CD4-positive, alpha-beta T cell treated with Interferon alpha-2 for 1 hour (primary cell): ENCODE results near the gene SH3RF1.

Source experiments
- DNase-seq, 2 donors: peaks; one replicate each; pipeline ENCODE4 v3.0.0-alpha.2; 2020 to 2022

The SH3RF1 gene

DNA sequence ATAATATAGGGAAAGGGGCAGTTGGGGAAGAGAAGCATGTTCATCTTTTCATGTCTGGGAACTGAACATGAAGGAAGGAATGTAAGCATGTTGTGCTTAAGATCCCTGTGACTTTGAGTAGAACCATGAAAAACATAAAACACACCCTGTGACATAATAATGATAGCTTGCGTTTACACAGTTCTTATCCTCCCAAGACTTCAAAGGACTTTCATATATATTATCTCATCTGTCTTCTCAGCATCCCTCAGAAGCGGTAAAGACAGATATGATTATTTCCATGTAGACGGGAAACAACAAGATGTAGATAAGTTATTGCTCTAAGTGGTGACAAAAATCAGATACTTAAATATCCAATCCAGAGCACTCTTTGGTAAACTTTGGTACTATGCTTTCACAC, 3.3 kb upstream of the SH3RF1 start:
- DNase-seq = no peak

- DNase-seq = no peak
Measured at GRCh38 chr4:169272265-169272886, 1.6 kb upstream of the SH3RF1 start.

GRCh38 chr4:169271692-169272007, 894 bp upstream of the SH3RF1 start:
- DNase-seq = no peak

GRCh38 chr4:169269916-169270809, 593 bp downstream of the SH3RF1 start:
- DNase-seq = no peak

- DNase-seq = no peak
Measured at GRCh38 chr4:169268951-169269760, 1.6 kb downstream of the SH3RF1 start.

DNA sequence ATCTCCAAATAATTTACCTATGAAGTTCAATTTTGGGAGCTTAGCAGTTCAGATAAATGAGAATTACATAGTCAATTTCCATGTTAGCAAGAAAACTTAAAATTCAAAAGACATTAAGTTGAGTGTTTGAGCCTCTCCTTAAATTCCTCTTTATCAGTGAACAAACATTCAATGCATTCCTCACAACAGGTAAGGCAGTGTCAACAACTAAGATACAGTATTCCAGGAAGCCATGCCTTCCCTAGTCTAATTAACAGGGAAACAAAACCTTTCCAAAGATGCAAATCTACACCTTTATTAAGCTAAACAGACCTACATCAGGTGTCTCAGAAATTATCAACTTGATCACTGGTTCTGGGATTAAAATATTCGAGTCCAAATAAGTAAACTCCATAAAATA, 3.7 kb downstream of the SH3RF1 start:
- DNase-seq = no peak

DNA sequence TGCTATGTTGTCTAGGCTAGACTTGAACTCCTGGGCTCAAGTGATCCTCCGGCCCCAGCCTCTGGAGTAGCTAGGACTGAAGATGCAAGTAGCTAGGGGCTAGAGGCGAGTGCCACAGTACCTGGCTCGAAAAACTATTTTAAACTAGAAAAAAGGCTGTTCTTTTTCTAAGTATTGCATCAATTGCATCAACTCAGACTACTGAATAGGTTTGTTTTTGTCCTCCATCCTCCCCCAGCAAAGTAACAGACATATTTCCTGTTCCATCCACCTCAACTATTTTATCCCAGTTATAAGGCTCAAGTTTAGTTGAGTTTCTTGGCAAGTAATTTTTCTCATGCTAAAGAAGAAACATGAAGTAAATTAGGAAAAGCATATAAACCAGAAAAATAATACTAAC, 4.1 kb downstream of the SH3RF1 start:
- DNase-seq = no peak

- DNase-seq = no peak
Measured at GRCh38 chr4:169266081-169266480, 4.7 kb downstream of the SH3RF1 start.

DNA sequence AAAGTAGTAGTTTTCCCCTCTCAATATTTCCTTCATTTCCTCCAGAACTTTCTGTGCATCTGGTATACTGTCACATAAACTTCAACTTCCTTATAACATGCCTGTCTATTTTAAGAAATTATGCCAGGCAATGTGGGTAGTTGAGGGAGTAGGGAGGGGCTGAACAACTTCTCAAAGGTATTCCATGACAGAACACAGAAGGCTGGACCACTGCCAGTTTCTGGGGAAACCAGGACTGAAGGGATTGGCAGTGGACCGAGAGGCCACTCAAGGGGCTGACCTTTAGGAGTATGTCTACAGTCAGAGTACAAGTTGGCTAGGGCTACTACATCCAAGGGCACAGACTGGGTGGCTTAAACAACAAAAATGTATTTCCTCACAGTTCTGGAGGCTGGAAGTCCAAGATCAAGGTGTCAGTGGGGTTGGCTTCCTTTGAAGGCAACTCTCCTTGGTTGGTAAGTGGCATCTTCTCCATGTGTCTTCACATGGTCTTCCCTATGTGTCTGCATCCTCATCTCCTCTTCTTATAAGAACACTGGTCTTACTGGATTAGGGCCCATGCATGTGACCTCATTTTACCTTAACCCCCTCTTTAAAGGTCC, 6.9 kb downstream of the SH3RF1 start:
- no peak for DNase-seq

DNA sequence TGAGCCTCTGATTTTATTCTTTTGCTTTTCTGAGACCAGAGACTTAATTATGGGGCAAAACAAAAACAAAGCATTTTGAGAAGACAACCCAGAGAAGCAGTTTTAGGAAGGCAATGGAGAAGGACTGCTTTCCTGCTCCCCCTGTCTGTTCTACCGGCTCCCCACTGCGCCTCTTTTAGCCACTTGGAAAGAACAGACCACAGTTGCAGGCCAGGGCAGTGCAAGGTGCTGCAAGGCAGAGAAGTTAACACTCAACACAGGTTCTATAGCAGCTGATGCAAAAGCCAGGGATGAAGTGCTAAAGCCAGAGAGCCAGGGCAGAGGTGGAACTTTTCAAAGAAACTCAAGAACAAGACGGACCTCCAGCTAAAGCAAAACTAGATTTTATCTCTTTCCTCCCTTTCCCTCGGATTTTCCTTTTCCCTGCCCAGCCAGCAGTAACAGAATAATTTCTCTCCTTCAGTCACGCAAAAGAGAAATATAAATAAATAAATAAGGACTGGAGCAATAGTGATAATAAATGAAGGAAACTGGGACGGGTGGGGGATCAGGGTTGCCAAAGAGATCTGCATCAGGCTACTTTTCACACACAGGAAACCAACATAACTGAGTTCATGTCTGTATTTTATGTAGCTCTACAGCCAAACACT, 10.4 kb downstream of the SH3RF1 start:
- no peak for DNase-seq

- no peak for DNase-seq
Measured at GRCh38 chr4:169259271-169259670, 11.5 kb downstream of the SH3RF1 start.

DNA sequence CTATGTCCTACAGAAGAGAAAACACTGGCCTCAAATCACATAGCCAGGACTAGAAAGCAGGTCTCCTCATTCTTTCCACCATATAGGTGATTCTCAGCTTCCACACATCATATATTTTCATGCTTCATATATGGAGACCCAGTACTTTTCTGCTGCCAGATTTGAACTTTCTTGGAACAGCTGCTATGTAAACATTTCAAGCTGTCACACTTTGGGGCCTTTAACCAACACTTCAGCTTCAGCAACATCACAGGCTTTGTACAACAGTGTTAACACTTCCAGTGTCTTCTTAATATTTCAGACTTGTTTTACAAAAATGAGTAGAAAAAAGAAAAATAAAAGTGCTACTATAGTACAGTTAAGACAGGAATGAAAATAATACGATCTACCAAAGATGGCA, 12.6 kb downstream of the SH3RF1 start:
- DNase-seq = no peak

GRCh38 chr4:169256856-169257761, 13.6 kb downstream of the SH3RF1 start:
- no peak for DNase-seq

DNA sequence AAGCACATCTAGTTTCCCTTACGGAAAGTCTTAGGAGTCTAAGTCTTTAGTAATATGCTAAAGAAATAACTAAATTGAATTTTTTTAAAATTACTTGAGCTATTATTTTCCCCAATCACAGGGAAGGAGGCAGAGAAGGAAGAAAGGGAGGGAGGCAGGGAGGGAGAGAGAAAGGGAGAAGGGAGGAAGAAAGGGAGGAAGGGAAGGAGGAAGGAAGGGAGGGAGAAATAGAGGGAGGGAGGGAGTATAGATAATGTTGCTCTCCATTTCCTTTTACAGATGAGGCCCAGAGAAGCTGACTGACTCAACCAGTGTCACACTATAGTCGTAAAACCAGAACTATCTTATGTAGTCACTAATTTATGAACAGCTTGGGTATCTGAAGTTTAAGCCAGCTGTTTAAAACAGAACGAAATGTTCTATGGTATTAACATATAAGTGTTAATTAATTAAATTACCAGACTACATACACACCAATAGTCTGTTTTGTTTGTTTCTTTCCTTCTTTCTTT, 14.6 kb downstream of the SH3RF1 start:
- DNase-seq = no peak

DNA sequence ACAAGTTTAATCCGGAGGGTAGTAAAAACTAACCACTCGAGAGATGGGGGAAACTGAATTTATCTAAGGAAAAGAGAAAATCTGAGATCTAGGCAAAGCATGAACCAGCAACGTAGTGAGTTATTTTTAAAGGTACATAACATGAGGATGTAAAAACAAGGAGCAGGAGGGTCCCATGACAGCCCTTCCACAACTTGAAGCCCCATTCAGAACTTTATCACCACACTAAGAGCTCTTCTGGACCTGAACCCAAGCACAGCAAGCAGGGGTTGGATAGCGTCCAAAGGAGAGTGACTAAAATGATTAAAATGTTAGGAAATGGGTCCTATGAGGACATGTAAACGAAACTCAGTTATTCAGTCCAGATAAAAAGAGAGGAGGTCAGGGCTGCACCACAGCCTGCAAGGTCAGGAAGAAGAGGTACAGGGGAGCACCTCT, 16.2 kb downstream of the SH3RF1 start:
- DNase-seq = no peak

DNA sequence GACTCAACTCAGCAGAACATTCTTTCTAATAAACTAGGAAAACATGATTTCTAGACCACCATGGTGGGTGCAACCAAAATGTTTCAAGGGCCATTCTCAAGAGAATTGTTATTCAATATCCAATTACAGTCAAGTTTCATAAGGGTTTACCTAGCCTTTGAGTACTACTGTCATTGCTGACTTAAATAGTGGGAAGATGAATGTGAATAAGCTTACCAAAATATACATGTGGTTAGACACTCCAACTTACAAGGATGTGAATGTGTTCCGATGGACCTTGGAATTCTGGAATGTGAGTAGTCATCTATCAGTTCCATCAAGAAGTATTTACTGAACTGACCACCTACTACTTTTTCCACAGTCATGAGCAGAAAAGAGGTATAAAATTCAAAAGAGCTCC, 16.9 kb downstream of the SH3RF1 start:
- no peak for DNase-seq

- DNase-seq = no peak
Measured at GRCh38 chr4:169253113-169253671, 17.6 kb downstream of the SH3RF1 start.

DNA sequence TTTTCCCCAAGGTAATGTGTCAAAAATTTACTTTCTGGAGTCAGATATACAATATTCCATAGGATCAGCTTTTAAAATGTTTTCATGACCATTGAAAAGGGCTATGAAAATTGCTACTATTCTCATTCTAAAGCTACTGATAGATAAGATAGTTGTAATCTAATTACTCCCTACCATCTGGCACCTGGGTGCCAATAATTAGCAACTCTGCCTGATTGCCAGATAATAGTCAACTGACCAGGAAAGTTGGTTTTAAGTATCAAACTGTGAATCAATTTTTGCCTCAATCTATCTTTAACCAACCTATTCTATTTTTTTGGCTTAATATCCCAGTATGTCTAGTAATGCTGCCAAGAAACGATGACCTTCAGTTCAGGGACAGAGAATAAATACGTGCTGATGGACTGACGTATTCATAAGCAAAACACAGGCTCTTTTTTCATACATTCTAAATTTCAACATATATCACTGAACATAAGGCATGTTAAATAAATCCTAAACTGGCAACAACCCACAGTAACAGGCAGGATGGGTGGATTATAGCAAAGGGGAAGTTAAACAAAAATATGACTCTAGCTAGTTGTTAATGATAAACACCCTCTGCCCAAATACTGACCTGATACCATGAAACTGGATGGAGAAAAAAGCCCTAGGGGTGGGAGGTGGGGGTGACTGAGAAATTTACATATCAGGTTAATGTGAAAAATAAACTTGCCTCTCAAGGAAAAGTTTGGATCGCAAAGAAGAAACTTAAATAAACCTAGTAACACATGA, 18.2 kb downstream of the SH3RF1 start:
- no peak for DNase-seq

GRCh38 chr4:169251291-169252235, 19.2 kb downstream of the SH3RF1 start:
- DNase-seq = no peak
